GM21515 (cell line): ENCODE data around the gene ADAMTS7.
"Not testable (repeated sequence)": the region's sequence is repeated elsewhere in the genome, so short reads cannot be mapped to it uniquely, and the experiment has no call there.

Experiments
- ATAC-seq: cut with Tn5 transposase; IDR thresholded peaks from one replicate; pipeline ENCODE4 v1.9.1; 2021; ENCODE audit not compliant: unreplicated experiment

ADAMTS7 gene, protein sequence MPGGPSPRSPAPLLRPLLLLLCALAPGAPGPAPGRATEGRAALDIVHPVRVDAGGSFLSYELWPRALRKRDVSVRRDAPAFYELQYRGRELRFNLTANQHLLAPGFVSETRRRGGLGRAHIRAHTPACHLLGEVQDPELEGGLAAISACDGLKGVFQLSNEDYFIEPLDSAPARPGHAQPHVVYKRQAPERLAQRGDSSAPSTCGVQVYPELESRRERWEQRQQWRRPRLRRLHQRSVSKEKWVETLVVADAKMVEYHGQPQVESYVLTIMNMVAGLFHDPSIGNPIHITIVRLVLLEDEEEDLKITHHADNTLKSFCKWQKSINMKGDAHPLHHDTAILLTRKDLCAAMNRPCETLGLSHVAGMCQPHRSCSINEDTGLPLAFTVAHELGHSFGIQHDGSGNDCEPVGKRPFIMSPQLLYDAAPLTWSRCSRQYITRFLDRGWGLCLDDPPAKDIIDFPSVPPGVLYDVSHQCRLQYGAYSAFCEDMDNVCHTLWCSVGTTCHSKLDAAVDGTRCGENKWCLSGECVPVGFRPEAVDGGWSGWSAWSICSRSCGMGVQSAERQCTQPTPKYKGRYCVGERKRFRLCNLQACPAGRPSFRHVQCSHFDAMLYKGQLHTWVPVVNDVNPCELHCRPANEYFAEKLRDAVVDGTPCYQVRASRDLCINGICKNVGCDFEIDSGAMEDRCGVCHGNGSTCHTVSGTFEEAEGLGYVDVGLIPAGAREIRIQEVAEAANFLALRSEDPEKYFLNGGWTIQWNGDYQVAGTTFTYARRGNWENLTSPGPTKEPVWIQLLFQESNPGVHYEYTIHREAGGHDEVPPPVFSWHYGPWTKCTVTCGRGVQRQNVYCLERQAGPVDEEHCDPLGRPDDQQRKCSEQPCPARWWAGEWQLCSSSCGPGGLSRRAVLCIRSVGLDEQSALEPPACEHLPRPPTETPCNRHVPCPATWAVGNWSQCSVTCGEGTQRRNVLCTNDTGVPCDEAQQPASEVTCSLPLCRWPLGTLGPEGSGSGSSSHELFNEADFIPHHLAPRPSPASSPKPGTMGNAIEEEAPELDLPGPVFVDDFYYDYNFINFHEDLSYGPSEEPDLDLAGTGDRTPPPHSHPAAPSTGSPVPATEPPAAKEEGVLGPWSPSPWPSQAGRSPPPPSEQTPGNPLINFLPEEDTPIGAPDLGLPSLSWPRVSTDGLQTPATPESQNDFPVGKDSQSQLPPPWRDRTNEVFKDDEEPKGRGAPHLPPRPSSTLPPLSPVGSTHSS (N-terminal part only)

GRCh38 chr15:78811124-78811824, at the start of gene ADAMTS7:
TSS of gene ADAMTS7 (minus strand) at chr15:78811464. CDS start at chr15:78811220, 244 bp downstream.
- ATAC-seq = peak; percentile 52

- ATAC-seq = peak; percentile 61
Observed at GRCh38 chr15:78859971-78860719, 48.9 kb upstream of the ADAMTS7 start.

GRCh38 chr15:78855746-78856145, 44.5 kb upstream of the ADAMTS7 start:
- ATAC-seq = no peak

GRCh38 chr15:78854833-78855372, 43.6 kb upstream of the ADAMTS7 start:
- no peak for ATAC-seq

- ATAC-seq = no peak
Observed at GRCh38 chr15:78853500-78853899, 42.2 kb upstream of the ADAMTS7 start.

DNA sequence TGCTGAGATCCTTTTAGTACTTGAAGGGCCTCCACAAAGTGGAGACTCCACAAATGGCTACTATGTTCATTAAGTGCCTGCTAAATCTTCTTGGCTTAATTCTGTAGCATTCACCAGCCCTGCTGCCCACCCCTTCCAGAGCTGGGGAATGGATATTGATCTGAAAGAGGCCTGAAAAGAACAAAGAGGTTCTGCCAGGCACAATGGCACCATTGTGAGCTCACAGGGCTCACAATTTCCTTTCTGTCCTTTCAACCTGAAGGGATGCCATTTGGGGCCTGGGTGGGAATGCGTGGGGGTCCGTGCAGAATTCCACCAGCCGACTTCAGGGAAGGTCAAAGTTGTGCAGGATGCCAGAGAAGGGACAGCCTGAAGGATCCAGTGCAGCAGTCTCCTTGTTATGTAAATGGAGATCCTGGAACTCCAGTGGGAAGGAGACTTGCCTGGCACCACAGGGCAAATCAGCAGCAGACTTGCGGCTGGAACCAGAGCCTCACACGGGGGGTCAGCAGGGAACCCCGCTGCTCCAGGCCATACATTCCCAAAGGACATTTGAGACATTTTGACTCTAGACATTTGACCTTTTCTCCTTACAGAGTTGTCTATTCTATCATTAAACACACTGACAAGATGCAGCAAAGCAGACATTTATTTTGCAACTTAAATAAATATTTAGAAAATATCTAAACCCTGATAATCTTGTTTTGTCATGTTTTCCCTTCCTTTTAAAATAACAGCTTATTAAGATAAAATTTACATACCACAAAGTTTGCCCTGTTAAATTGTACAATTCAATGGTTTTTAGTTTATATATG, 39.9 kb upstream of the ADAMTS7 start:
- no peak for ATAC-seq

DNA sequence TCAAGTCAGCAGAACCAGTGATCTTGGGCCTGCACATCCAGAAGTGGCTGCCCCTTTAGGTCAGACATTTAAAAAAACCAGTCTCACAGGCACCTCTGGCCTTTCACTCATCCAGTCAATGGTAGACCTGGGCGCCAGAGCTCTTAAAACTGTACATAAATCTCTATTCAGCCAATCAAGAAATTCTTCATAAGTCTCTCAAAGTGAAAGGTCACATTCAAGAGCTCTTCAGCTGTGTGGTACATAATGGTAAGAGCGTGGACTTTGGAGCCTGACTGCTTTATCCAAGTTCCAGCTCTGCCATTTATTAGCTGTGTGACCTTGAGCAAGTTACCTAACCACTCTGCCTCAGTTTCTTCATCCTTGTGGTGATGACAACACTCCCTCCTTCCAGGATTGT, 39.1 kb upstream of the ADAMTS7 start:
- no peak for ATAC-seq

DNA sequence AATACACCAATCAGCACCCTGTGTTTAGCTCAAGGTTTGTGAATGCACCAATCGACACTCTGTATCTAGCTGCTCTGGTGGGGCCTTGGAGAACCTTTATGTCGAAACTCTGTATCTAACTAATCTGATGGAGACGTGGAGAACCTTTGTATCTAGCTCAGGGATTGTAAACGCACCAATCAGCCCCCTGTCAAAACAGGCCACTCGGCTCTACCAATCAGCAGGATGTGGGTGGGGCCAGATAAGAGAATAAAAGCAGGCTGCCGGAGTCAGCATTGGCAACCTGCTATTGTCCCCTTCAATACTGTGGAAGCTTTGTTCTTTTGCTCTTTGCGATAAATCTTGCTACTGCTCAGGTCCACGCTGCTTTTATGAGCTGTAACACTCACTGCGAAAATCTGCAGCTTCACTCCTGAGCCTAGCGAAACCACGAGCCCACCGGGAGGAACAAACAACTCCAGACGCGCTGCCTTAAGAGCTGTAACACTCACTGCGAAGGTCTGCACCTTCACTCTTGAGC, 36.2 kb upstream of the ADAMTS7 start:
- not testable (repeated sequence) for ATAC-seq

DNA sequence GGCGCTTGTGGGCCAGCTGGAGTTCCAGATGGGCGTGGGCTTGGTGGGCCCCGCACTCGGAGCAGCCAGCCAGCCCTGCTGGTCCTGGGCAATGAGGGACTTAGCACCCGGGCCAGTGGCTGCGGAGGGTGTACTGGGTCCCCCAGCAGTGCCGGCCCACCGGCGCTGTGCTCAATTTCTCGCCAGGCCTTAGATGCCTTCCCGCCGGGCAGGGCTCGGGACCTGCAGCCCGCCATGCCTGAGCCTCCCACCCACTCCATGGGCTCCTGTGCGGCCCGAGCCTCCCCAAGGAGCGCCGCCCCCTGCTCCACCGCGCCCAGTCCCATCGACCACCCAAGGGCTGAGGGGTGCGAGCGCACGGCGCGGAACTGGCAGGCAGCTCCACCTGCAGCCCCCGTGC, 35.6 kb upstream of the ADAMTS7 start:
- not testable (repeated sequence) for ATAC-seq

DNA sequence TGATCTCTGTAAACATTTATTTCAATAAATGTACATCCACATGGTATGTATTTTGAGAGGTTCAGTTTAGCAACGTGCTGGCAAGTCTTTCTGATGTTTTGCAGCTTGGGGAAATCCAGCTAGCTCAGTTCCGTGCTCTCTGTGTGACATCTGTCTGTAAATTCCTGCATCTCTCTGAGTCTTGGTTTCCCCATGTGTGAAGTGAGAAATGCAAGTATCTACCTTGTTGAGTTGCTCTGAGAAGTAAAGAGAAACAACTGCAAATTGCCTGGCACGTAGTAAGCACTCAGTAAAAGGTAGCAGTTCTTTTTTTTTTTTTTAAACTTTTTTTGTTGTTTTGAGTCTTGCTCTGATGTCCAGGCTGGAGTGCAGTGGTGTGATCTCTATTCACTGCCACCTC, 31.3 kb upstream of the ADAMTS7 start:
- peak; percentile 53 for ATAC-seq

DNA sequence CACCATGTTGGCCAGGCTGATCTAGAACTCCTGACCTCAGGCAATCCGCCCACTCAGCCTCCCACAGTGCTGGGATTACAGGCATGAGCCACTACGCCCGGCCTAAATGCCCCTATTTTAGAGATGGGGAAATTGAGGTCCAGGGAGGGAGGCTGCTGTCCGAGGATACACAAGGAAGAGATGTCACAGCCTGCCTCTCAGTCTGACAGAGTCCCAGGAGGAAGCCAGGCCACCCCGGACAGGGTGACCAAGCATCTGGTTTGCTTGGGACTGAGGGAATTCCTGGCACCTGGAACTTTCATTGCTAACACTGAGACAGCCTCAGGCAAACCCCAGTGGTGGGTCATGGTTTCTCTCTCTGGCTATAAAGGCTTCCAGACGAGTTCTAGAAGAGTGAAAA, 30.6 kb upstream of the ADAMTS7 start:
- ATAC-seq = peak; percentile 34

DNA sequence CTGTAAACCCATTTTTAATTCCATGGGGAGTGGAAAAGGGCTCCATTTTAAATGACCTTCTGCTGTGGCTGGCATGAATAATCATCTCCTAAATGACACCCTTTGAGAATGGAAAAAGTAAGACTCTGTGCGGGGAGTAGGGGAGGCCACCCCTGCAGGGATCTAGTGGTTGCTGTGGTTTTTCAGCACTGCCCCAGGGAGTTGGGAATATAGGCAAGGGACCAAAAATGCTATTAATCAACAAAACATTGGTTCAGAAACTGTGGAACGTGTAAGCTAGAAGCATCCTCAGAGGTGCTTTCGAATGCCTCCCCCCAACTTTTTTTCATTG, 30.1 kb upstream of the ADAMTS7 start:
- no peak for ATAC-seq

GRCh38 chr15:78840661-78841375, 29.6 kb upstream of the ADAMTS7 start:
- ATAC-seq = no peak

DNA sequence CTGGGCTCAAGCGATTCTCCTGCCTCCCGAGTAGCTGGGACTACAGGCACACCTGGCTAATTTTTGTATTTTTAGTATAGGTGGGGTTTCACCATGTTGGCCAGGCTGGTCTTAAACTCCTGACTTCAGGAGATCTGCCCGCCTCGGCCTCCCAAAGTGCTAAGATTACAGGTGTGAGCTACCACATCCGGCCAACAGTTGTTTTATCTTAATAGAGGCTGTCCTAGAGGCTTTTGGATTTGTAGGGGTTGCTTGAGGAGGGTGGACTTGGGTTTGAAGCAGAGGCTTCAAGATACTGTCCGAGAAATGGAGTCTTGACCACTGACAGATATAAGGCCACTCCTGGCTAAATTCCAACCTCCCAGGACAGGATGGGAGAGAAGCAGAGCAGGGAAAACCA, 27.9 kb upstream of the ADAMTS7 start:
- not testable (repeated sequence) for ATAC-seq

DNA sequence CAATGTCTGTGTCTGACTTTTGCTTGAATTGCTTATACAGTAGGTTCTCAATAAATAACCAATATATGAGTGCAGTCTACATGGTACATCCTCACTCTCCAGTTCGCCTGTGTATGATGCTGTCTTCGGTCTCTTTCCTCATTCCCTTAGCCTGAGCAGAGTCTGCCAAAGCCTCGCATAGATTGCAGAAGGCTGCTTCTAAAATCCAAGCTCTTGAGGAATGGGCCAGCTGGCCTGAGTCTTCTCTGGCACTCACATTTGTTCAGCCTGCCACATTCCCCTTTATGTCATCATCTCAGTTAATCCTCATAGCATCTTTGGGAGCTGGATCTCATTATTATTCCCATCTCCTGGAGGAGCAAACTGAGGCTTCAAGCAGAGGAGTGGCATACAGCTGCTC, 27.2 kb upstream of the ADAMTS7 start:
- no peak for ATAC-seq

DNA sequence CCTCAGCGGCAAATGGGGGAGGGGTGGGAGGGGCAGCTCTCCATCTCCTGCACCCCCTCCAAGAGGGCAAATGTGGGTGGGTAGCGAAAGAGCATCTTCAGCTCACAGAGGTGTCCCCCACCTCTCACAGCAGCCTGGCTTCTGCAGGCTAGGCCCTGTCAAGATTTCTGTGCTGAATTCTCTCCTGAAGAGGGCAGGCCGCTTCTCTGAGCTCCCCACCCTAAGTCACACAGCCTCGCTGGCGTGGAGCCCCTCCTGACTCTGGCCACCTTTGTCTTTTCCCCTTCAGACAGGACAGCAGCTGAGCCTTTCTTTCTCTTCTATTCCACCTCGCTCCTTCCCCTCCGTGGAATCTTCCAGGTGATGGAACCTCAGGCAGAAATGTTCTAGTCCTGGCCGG, 26.3 kb upstream of the ADAMTS7 start:
- ATAC-seq = no peak

- ATAC-seq = no peak
Observed at GRCh38 chr15:78837131-78837530, 25.9 kb upstream of the ADAMTS7 start.

GRCh38 chr15:78836333-78836732, 25.1 kb upstream of the ADAMTS7 start:
- no peak for ATAC-seq
